GM19043 (cell line): ENCODE data around the gene CRK.

Experiments used
- ATAC-seq: cut with Tn5 transposase; IDR thresholded peaks from one replicate; pipeline ENCODE4 v1.9.1; 2021; ENCODE audit warnings: low read depth; ENCODE audit not compliant: unreplicated experiment

CRK gene

GRCh38 chr17:1455797-1456599 lies at the start of gene CRK:
Gene CRK (minus strand): TSS chr17:1456232. CDS start chr17:1456117, 115 bp downstream.
- peak; percentile 70 for ATAC-seq

DNA sequence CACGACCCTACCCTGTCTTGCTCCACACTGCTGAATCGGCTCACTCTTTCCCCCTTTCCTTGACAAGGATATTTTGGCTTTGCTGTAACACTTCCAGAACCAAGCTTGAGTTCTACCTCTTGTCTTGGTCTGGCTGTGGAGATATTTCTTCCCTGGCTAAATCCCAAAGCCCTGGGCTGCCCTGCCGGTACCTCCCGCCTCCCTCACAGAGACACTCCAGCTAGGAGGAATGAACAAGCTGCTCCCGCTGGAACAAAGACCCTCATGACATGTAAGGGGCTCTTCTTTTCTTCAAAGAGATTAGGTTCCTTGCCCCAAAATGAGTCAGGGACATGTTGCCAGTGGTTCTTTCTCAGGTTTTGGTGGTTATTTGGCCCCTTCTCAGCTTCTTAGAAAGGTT lies 49.6 kb upstream of the CRK start:
- ATAC-seq: no peak

DNA sequence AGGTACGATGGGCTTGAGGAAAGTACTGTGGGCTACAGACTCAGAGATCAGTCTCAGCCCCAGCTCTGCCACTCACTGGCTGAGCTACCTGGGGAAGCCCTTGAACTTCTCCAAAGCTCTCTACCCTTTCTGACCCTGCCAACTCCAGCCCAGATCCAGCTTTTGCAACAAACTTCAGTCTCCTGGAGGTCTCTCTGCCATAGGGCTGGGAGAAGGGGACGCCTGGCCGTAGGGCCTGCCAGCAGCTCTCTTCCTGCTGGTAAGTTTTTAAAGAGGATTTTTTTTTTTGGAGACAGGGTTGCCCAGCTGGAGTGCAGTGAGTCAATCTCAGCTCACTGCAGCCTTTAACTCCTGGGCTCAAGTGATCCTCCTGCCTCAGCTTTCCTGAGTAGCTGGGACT lies 48.8 kb upstream of the CRK start:
- ATAC-seq: no peak

- ATAC-seq: no peak
Measured at GRCh38 chr17:1503699-1504098, 47.7 kb upstream of the CRK start.

DNA sequence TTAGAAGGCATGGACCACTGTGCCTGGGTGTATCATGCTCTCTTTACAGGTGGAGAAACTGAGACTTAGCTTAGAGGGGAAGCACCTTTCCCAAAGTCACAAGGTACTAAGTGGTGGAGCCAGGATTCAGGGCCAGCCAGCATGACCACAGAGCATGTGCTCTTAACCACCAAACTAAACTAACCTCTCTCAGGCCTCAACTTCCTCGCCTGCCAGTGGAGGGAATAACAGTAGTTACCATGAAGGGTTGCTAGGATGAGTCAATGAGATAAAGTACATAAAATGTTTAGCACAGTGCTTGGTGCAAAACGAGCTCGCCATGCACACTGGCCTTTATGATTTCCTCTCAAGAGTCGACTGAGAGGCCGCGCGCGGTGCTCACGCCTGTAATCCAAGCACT lies 42.8 kb upstream of the CRK start:
- ATAC-seq: no peak

- ATAC-seq: no peak
Measured at GRCh38 chr17:1498233-1498632, 42.2 kb upstream of the CRK start.

- no peak for ATAC-seq
Measured at GRCh38 chr17:1497831-1498230, 41.8 kb upstream of the CRK start.

GRCh38 chr17:1496869-1497268 lies 40.8 kb upstream of the CRK start:
- no peak for ATAC-seq

DNA sequence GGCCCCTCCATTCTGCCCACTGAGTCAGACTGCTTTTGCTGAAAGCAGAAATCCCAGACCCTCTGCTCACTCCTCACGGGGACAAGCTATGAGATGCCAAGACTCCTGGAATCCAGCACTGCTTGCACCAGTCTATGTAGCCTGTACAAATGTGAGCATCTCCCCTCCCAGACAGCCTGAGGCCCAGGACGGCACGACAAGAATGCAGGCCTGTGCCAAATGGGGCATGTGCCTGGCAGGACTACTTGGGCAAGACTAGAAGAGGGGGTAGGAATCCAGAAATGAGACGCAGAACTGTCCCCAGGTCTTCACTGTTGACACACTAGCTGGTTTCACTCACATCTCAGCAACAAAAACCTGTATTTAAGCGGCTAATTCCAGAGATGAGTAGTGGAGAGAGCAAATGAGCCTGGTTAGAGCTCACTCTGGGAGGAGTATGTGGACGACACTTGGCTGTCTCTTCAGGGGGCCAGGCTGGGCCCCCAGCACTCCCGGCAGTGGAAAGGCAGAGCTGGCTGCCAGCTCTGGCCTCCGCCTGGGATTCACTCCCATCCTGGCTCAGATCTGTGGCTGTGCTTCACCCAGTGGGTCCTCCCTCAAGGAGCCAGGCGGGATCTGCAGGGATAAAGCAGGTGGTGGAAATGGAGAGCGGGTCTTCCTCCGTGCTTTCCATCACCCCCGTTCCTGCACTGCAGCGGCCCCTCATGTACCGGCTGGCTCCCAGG lies 39.4 kb upstream of the CRK start:
- ATAC-seq: no peak

GRCh38 chr17:1494736-1495253 lies 38.8 kb upstream of the CRK start:
- ATAC-seq: no peak

GRCh38 chr17:1494203-1494602 lies 38.2 kb upstream of the CRK start:
- no peak for ATAC-seq

GRCh38 chr17:1493291-1493980 lies 37.4 kb upstream of the CRK start:
- ATAC-seq: no peak

GRCh38 chr17:1492249-1493206 lies 36.5 kb upstream of the CRK start, which contains the start of gene MYO1C:
Gene MYO1C (minus strand): TSS chr17:1492686. CDS start chr17:1492487, 199 bp downstream.
- no peak for ATAC-seq

DNA sequence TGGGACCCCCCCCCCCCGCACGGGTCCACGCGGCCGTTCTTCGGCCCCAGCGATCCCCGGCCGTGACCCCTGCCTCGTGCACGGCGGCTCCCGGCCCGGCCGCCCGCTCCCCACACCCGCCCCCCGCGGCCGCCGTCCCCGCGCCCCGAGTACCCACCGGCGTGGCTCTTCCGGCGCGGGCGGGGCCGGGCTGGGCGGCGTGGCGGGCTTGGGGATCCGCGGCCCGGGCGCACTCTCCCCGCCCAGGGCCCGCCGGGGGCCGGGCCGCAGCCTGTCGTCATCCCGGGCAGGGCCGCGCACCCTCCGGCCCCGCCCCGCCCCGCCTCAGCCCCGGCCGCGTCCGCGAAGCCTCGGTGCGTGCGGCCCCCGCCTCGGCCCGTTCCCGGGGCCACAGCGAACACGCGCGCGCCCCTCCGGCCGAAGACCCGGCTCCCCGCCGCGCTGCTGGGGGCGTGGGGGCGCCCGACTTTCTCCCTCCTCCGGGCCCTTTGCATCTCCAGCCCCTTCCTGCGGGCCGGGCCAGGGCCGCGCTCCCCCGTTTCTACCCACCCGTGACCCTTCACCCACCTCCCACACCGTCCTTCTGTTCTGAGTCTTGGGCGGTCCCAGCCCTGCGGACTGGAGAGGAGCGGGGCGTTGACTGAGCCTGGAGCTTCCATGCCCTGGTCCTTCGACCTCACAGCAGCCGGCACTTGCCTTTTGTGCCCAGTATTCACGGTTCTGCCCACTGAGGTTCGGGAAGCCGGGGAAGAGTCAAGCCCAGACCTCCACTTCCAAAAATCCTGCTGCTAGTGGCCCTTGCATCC lies 35.6 kb upstream of the CRK start:
- no peak for ATAC-seq

GRCh38 chr17:1490643-1491442 lies 34.8 kb upstream of the CRK start:
- peak; percentile 45 for ATAC-seq

DNA sequence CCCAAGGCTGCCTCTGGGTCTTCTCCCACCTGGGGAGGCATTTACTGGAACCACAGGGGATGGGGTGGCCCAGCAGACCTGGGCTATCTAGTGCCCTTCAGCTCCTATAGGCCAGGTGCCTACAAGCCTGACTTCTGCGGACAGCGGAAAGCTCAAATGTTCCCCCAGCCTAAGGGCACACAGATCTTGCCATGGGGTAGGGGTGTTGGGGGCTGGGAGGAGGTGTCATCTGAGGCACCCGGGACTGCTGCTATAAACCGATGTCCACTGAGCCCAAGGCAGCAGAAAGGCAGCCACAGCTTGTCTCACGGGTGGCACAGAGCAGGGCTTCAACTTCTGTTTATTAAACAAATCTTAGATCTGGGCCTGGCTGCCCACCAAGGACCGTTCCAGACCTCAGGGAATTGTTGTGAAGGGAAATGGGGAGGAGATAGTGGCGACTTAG lies 32.8 kb upstream of the CRK start:
- ATAC-seq: no peak

DNA sequence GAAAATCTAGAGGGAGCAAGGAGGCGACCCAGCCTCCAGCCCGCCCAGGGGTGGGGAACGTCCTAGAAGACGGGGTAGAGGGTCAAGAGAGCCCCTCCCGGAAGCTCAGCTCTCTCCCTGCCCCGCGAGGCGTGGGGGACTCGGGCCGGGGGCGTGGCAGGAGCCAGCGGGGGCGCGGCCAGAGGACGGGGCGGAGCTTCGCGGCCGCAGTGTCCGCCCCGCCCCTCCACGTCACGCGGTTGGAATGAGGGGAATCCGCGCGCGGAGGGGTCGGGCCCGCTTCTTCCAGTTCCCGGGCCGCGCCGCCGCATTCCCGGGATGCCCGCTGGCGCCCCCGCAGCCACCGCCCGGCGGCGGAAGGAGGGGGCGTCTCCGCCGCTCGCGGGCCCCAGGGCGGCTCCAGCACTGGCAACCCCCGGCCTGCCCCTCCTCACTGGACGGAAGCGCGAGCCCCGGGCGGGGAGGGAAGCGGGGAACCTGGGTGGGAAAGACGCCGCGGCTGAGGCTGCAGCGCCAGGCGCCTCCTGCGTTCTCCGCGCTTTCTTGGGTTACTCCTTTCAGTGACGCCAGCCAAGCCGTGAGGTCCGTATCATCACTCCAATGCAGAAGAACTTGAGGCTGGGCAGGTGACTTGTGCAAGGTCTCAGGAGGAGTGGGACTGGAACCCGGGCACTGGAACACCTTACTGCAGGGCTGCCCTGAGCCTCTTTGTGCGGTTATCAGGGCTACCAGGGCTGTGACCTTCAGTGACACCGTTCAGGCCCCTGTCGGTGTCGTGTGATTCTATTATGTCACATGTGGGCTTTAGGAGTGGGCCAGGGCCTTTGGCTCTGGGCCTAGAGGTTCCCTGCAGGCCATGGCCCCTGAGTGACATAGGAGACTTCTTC lies 32.1 kb upstream of the CRK start:
- ATAC-seq: no peak
